Measurements from ENCODE around the gene HMX2.

Gene HMX2

GRCh38 chr10:123147635-123148413 is at the start of gene HMX2:
HMX2 (plus strand) TSS chr10:123148136; CDS start chr10:123148379, 243 bp downstream.
- DNase-seq = no peak

GRCh38 chr10:123100030-123100762 is 47.7 kb upstream of the HMX2 start:
- DNase-seq = no peak

- no peak for DNase-seq
Observed at GRCh38 chr10:123101872-123102271, 46.1 kb upstream of the HMX2 start.

- no peak for DNase-seq
Observed at GRCh38 chr10:123102673-123103072, 45.3 kb upstream of the HMX2 start.

- no peak for DNase-seq
Observed at GRCh38 chr10:123103944-123104343, 44.0 kb upstream of the HMX2 start.

GRCh38 chr10:123109466-123109865 is 38.5 kb upstream of the HMX2 start:
- no peak for DNase-seq

GRCh38 chr10:123117644-123118417 is 30.1 kb upstream of the HMX2 start:
- DNase-seq = peak in 1 of 2 donors; percentile 28

GRCh38 chr10:123119081-123119480 is 28.9 kb upstream of the HMX2 start:
- no peak for DNase-seq

- no peak for DNase-seq
Observed at GRCh38 chr10:123126246-123126645, 21.7 kb upstream of the HMX2 start.

GRCh38 chr10:123129618-123130271 is 18.2 kb upstream of the HMX2 start:
- no peak for DNase-seq

- peak; percentile 35 to 74 for DNase-seq
Observed at GRCh38 chr10:123132576-123133477, 15.1 kb upstream of the HMX2 start.

- DNase-seq = no peak
Observed at GRCh38 chr10:123133541-123134342, 14.2 kb upstream of the HMX2 start.

- DNase-seq = no peak
Observed at GRCh38 chr10:123134343-123134914, 13.5 kb upstream of the HMX2 start.

GRCh38 chr10:123134915-123135414 is 13.0 kb upstream of the HMX2 start:
- DNase-seq = no peak

GRCh38 chr10:123135415-123136141 is 12.4 kb upstream of the HMX2 start, which contains the start of gene HMX3:
HMX3 (plus strand) TSS chr10:123135970; CDS start chr10:123136051, 81 bp downstream.
- no peak for DNase-seq

- no peak for DNase-seq
Observed at GRCh38 chr10:123136221-123136805, 11.6 kb upstream of the HMX2 start.

GRCh38 chr10:123136806-123137642 is 10.9 kb upstream of the HMX2 start:
- DNase-seq = no peak

GRCh38 chr10:123139165-123139520 is 8.8 kb upstream of the HMX2 start:
- no peak for DNase-seq

All from hippocampal formation (tissue), 2 donors.